Activated CD8-positive, alpha-beta T cell treated with anti-CD3 and anti-CD28 coated beads for 36 hours (primary cell): ENCODE measurements around the gene ASF1B. TPM values are rescaled to one million over a fixed set of nuclear protein-coding genes. Genes with fewer than 3 reads are reported as not detected.
A peak's percentile ranks its signal among the peaks of the same experiment; 100 is the strongest.

Experiments used
- ATAC-seq: fragments of 200-7000 bp; cut with Tn5 transposase; one replicate; pipeline ENCODE4 v1.10.0; 2021; ENCODE audit warnings: mild to moderate bottlenecking, moderate library complexity
- CTCF ChIA-PET: fragments of 350-600 bp; sonication (Branson Sonifier 250); formaldehyde crosslinking; loops from one replicate; lab custom pipeline; 2021; ENCODE audit warnings: antibody characterized with exemption; lab: Charles Lee
- POLR2A ChIA-PET: fragments of 350-600 bp; sonication (Branson Sonifier 250); formaldehyde crosslinking; loops from one replicate; lab custom pipeline; 2021; ENCODE audit warnings: antibody characterized with exemption; lab: Charles Lee
- DNase-seq: peaks from one replicate; pipeline ENCODE4 v3.0.0-alpha.2; 2020
- H3K27ac Mint-ChIP-seq: one replicate; pipeline ENCODE4 v1.8.0; 2021; ENCODE audit warnings: mild to moderate bottlenecking, mixed read lengths
- H3K27me3 Mint-ChIP-seq: one replicate; pipeline ENCODE4 v1.8.0; 2021; ENCODE audit warnings: mixed read lengths
- H3K36me3 Mint-ChIP-seq: one replicate; pipeline ENCODE4 v1.8.0; 2021; ENCODE audit warnings: low read depth, mixed read lengths
- H3K4me1 Mint-ChIP-seq: one replicate; pipeline ENCODE4 v1.8.0; 2021; ENCODE audit warnings: low read depth, mixed read lengths
- H3K4me3 Mint-ChIP-seq: one replicate; pipeline ENCODE4 v1.8.0; 2021; ENCODE audit warnings: mild to moderate bottlenecking, moderate library complexity, mixed read lengths
- H3K9me3 Mint-ChIP-seq: one replicate; pipeline ENCODE4 v1.8.0; 2021; ENCODE audit warnings: mixed read lengths
- intact Hi-C: fragments of 100-400 bp; cut with micrococcal nuclease; formaldehyde crosslinking; loops from one replicate; pipeline ENCODE4 v1.10.0; 2022
- total RNA-seq, 2 experiments: library from RNA; stranded (reverse); gene quantifications; one replicate each; pipeline ENCODE4 v1.2.3, GENCODE V29; 2021
- TF ChIP-seq, protein P1 (sequence below): fragments of 200-600 bp; IDR thresholded peaks from one replicate; pipeline ENCODE4 v1.8.0; 2022; ENCODE audit warnings: antibody characterized with exemption, mild to moderate bottlenecking

The ASF1B gene
- total RNA-seq, 2 experiments from 2014 or later: 53.5 to 55.3 TPM

DNA sequence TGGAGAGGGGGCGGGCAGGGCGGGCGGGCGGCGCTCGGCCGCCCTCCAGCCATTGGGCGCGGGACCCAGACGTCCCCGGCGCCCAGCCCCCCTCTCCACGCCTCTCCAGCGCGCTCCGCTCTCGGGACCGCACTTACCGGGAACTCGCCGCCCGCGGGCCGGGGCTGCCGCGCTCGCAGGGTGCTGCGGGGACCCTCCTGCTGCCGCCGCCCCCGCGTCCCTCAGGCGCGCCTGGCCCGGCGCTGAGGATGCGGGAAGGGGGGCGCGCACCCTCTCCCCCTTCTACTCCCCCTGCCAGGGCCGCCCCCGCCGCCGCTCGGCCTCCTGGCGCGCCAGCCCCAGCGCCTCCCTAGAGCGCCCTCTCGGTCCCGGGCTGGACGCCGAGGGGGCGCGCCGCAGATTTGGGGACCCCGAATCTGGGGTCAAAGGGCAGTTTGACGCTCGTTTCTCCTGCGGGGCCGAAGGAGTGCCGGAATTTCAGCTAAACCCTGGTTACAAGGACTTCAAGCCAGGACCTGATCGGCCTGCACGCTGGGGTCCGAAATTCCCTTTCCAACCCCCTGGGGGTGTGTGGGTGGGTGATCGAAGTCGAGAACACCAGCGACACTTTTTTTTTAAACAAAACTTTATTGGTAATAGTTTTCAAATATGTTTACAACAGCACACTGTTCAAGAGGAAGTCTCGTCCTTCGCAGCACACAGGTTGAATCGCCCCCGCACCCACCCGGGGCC is 45.1 kb downstream of the ASF1B start:
- CTCF ChIA-PET: interaction anchor here (1.3 to 3.7 kb wide), 4 partner anchors 12 to 46 kb away, joined by 4 to 29 read pairs (median 7); partner anchors contain the start of genes ASF1B and MISP3
- intact Hi-C loops: no loop called here
- Mint-ChIP-seq H3K4me1 (peaks cover 16% of the 10 kb centered on the region), H3K4me3 (peak overlapping the region; percentile 82), H3K9me3 (peaks cover 11% of the 10 kb centered on the region), H3K36me3 (peaks cover 37% of the 10 kb centered on the region), H3K27me3 (no peaks in the 10 kb centered on the region), H3K27ac (peak overlapping the region; percentile 97)
- TF ChIP-seq, protein P1, sequence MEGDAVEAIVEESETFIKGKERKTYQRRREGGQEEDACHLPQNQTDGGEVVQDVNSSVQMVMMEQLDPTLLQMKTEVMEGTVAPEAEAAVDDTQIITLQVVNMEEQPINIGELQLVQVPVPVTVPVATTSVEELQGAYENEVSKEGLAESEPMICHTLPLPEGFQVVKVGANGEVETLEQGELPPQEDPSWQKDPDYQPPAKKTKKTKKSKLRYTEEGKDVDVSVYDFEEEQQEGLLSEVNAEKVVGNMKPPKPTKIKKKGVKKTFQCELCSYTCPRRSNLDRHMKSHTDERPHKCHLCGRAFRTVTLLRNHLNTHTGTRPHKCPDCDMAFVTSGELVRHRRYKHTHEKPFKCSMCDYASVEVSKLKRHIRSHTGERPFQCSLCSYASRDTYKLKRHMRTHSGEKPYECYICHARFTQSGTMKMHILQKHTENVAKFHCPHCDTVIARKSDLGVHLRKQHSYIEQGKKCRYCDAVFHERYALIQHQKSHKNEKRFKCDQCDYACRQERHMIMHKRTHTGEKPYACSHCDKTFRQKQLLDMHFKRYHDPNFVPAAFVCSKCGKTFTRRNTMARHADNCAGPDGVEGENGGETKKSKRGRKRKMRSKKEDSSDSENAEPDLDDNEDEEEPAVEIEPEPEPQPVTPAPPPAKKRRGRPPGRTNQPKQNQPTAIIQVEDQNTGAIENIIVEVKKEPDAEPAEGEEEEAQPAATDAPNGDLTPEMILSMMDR: no peak
- ATAC-seq: peak; percentile 72
- DNase-seq: peak; percentile 79
- POLR2A ChIA-PET: interaction anchor here (0.6 to 1.7 kb wide), 7 partner anchors 7 to 118 kb away, joined by 3 to 7 read pairs (median 4); a partner anchor contains a TSS

DNA sequence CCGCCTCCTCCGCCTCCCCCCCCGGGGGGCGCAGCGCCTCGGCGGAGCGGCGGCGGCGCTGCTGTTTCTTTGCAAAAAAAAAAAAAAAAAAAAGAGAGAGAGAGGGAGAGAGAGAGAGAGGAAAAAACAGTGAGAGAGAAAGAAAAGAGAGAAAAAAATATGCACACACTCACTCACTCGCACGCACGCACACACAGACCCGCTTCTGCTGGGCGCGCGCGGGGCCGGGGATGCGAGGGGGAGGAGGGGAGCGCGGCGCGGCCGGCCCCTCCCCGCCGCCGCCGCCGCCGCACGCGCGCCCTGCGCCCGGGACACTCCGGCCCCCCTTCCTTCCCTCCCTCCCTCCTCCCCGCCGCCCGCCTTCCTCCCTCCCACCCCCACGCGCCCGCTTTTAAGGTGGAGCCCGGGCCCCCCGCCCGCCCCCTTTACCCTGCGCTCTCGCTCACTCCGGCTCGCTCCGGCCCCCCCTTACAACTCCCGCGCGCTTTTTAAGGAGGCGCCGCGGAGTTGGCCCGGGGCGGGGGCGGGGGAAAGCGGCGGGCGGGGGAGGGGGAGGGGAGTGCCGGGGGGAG is 45.8 kb downstream of the ASF1B start, which contains the start of gene SAMD1:
Gene SAMD1 (minus strand): TSS at position 243 of the 572 bp plus-strand sequence.
- Mint-ChIP-seq H3K36me3 (peaks cover 37% of the 10 kb centered on the region), H3K27me3 (no peaks in the 10 kb centered on the region), H3K9me3 (peaks cover 11% of the 10 kb centered on the region), H3K4me3 (peak within 1 kb of the TSS; percentile 82), H3K4me1 (peaks cover 16% of the 10 kb centered on the region), H3K27ac (peak within 1 kb of the TSS; percentile 97)
- peak; percentile 65 for ATAC-seq
- TF ChIP-seq, protein P1: no peak
- CTCF ChIA-PET: interaction anchor here (0.6 to 4.3 kb wide), 3 partner anchors 13 to 24 kb away, joined by 3 to 16 read pairs (median 4); partner anchors contain the start of gene MISP3
- DNase-seq: peak; percentile 92
- intact Hi-C loops: no loop called here
- POLR2A ChIA-PET: interaction anchor here (0.6 to 2.5 kb wide), 8 partner anchors 7 to 118 kb away, joined by 3 to 9 read pairs (median 4); a partner anchor contains a TSS

DNA sequence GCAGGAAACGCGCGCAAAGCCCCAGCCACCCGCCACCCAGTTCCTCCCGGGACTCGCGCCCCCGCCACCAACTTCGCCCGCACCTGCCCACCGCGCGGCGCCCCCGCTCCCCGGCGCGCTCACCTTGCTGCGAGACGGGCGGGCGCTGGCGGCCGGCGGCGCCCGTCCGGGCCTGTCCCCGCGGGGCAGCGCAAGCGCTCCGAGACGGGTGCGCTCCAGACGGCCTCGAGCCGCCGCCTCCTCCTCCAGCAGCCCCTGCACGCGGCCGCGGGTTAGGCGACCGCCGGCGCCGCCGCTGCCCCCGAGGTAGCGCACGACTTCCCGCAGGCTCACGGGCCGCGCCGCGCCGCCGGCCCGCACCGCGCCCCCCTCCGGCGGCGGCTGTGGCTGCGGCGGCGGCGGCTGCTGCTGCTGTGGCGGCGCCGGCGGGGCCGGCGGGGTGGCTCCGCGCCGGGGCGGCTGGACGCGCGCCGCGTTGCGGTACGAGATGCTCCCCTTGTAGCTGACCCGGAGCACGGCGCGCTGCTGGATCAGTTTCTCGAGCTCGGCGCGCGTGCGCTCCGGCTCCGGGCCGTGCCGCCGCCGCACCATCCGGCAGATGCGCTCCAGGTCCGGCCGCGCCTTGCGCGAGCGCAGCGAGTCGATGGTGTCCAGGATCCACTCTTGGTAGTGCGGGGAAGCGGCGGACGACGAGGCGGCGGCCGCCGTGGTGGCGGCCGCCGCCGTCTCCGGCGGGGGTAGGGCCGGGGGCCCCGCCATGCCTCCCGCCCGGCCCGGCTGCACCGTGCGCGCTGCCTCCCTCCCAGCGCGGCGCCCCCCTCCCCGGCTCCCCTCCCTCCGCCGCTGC is 46.5 kb downstream of the ASF1B start:
- peak overlapping the region; percentile 75 for H3K27ac Mint-ChIP-seq
- TF ChIP-seq, protein P1: no peak
- ChIA-PET CTCF (interaction anchor here (0.6 to 4.3 kb wide), 4 partner anchors 17 to 228 kb away, joined by 3 to 16 read pairs (median 3); partner anchors contain the start of genes ASF1B and MISP3), POLR2A (interaction anchor here (0.9 to 2.5 kb wide), 3 partner anchors 13 to 24 kb away, joined by 3 to 9 read pairs (median 3); no protein-coding TSS in a partner anchor)
- H3K36me3 Mint-ChIP-seq: peaks cover 37% of the 10 kb centered on the region
- ATAC-seq (no peak), DNase-seq (peak; percentile 64)
- intact Hi-C loops: no loop called here
- peak overlapping the region; percentile 77 for H3K4me3 Mint-ChIP-seq
- H3K9me3 Mint-ChIP-seq: peaks cover 11% of the 10 kb centered on the region
- no peaks in the 10 kb centered on the region for H3K27me3 Mint-ChIP-seq
- peaks cover 16% of the 10 kb centered on the region for H3K4me1 Mint-ChIP-seq

DNA sequence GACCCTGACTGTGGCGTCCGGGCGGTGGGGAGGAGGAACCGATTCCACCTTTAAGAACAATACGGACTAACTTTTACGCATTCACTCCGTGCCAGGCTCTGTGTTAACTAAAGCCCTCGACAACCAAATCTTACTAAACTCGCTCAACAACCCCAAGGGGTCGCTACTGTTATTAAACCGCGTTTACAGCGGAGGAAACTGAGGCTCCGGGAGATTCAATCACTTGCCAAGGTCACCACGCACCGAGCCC is 47.1 kb downstream of the ASF1B start:
- ATAC-seq (no peak), DNase-seq (no peak)
- intact Hi-C loops: no loop called here
- H3K9me3 Mint-ChIP-seq: peaks cover 11% of the 10 kb centered on the region
- peak overlapping the region; percentile 77 for H3K4me3 Mint-ChIP-seq
- no peaks in the 10 kb centered on the region for H3K27me3 Mint-ChIP-seq
- H3K27ac Mint-ChIP-seq: peak overlapping the region; percentile 75
- peaks cover 16% of the 10 kb centered on the region for H3K4me1 Mint-ChIP-seq
- peaks cover 33% of the 10 kb centered on the region for H3K36me3 Mint-ChIP-seq
- ChIA-PET POLR2A (interaction anchor here (0.9 to 2.5 kb wide), 2 partner anchors 12 to 24 kb away, joined by 3 to 9 read pairs; no protein-coding TSS in a partner anchor), CTCF (interaction anchor here (1.0 to 4.3 kb wide), 3 partner anchors 17 to 227 kb away, joined by 3 to 16 read pairs (median 3); partner anchors contain the start of genes ASF1B and MISP3)
- TF ChIP-seq, protein P1: peak; percentile 51
